ENCODE measurements around the gene FRS2.

Gene FRS2

DNA sequence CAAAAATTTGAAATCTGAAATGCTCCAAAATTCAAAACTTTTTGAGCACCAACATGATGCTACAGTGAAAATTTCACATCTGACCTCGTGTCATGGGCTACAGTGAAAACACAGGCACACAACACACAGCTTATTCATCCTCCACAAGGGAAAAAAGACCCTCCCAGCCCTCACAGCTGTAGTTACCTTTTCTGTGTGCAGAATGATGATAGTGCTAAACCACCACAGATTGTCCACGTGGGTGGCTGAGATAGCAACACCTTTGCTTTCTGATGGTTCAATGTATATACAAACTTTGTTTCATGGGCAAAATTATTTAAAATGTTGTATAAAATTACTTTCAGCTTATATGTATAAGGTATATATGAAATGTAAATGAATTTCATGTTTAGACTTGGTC is 46.8 kb downstream of the FRS2 start:
- POLR2A ChIA-PET: no interaction called here

GRCh38 chr12:69517406-69517805 is 47.2 kb downstream of the FRS2 start:
- POLR2A ChIA-PET: no interaction called here
- DNase-seq (ENCODE audit: extremely low spot score): no peak
- TF ChIP-seq, protein P1, sequence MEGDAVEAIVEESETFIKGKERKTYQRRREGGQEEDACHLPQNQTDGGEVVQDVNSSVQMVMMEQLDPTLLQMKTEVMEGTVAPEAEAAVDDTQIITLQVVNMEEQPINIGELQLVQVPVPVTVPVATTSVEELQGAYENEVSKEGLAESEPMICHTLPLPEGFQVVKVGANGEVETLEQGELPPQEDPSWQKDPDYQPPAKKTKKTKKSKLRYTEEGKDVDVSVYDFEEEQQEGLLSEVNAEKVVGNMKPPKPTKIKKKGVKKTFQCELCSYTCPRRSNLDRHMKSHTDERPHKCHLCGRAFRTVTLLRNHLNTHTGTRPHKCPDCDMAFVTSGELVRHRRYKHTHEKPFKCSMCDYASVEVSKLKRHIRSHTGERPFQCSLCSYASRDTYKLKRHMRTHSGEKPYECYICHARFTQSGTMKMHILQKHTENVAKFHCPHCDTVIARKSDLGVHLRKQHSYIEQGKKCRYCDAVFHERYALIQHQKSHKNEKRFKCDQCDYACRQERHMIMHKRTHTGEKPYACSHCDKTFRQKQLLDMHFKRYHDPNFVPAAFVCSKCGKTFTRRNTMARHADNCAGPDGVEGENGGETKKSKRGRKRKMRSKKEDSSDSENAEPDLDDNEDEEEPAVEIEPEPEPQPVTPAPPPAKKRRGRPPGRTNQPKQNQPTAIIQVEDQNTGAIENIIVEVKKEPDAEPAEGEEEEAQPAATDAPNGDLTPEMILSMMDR (IDR thresholded peaks at IDR 0.05; ENCODE audit: control extremely low read depth, extremely low read depth, low read depth, missing control alignments): no peak
- CTCF ChIA-PET: interaction anchor here (1.0 to 1.3 kb wide), 2 partner anchors 11 to 17 kb away, joined by 3 read pairs; no protein-coding TSS in a partner anchor

More for the DNA sequence above, 46.8 kb downstream of the FRS2 start:
- CTCF ChIA-PET: interaction anchor here (1.0 kb wide), 1 partner anchor 12 kb away, joined by 3 read pairs; no protein-coding TSS in a partner anchor
- TF ChIP-seq, protein P1 (IDR thresholded peaks at IDR 0.05; ENCODE audit: control extremely low read depth, extremely low read depth, low read depth, missing control alignments): no peak
- DNase-seq (ENCODE audit: extremely low spot score): no peak

- DNase-seq (ENCODE audit: extremely low spot score): no peak
- POLR2A ChIA-PET: no interaction called here
- CTCF ChIA-PET: interaction anchor here (1.0 to 1.5 kb wide), 2 partner anchors 9 to 10 kb away, joined by 4 to 5 read pairs; no protein-coding TSS in a partner anchor
- TF ChIP-seq, protein P1 (IDR thresholded peaks at IDR 0.05; ENCODE audit: control extremely low read depth, extremely low read depth, low read depth, missing control alignments): no peak
Observed at GRCh38 chr12:69519871-69520270, 49.7 kb downstream of the FRS2 start.

- ChIA-PET POLR2A (no interaction called here), CTCF (interaction anchor here (0.7 kb wide), 1 partner anchor 11 kb away, joined by 3 read pairs; no protein-coding TSS in a partner anchor)
- no peak for DNase-seq (ENCODE audit: extremely low spot score)
- TF ChIP-seq, protein P1 (IDR thresholded peaks at IDR 0.05; ENCODE audit: control extremely low read depth, extremely low read depth, low read depth, missing control alignments): no peak
Observed at GRCh38 chr12:69523433-69524330, 53.5 kb downstream of the FRS2 start.

DNA sequence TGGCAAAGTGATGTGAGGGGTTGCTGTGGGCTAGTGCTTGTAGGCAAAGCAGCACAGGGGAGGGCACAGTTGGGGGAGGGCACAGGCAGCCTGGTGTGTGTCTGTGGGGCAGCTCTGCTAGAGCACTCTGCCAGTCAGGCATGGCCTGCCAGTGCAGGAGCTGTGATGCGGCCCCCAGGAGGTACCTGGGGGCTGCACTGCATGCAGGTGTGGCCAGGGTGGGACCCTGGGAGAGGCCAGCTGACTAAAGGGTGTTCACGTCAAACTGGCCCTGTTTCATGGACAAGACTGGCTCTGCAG is 54.1 kb downstream of the FRS2 start:
- ChIA-PET CTCF (no interaction called here), POLR2A (no interaction called here)
- TF ChIP-seq, protein P1 (IDR thresholded peaks at IDR 0.05; ENCODE audit: control extremely low read depth, extremely low read depth, low read depth, missing control alignments): no peak
- DNase-seq (ENCODE audit: extremely low spot score): no peak

GRCh38 chr12:69524755-69525469 is 54.7 kb downstream of the FRS2 start:
- POLR2A ChIA-PET: no interaction called here
- TF ChIP-seq, protein P1 (IDR thresholded peaks at IDR 0.05; ENCODE audit: control extremely low read depth, extremely low read depth, low read depth, missing control alignments): no peak
- DNase-seq (ENCODE audit: extremely low spot score): no peak
- CTCF ChIA-PET: no interaction called here

Measured in GM10248 (cell line).